ENCODE data around the gene C10orf88. TPM values are rescaled to one million over a fixed set of nuclear protein-coding genes. Genes with fewer than 3 reads are reported as not detected.

C10orf88 gene
- total and polyA plus RNA-seq, 2 donors from 2014 or later: 4.3 to 7.6 TPM

DNA sequence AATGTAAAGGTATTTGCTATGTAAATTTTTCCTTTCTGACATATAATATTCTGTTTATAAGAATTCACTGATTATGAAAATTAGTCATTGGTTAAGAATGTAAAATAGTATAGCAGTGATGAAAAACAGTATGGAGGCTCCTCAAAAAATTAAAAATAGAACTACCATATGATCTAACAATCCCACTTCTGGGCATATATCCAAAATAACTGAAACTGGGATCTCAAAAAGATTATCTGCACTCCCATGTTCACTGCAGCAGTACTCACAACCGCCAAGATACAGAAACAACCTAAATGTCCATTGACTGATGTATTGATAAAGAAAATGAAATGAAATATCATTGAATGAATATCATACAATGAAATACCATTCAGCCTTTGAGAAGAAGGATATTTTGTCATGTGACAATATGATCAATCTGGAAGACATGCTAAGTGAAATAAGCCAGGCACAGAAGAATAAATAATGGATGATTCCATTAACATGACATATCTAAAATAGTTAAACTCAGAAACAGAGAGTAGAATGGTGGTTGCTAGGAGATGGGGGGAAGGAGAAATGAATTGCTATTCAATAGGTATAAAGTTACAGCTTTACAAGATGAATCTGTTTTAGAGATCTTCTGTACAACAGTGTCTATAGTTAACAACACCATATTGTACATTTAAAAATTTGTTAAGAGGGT is 14.0 kb downstream of the C10orf88 start:
- no peak overlapping the region for H3K27ac ChIP-seq (ENCODE audit: low read depth in 2 of 2, low read length in 2 of 2)

DNA sequence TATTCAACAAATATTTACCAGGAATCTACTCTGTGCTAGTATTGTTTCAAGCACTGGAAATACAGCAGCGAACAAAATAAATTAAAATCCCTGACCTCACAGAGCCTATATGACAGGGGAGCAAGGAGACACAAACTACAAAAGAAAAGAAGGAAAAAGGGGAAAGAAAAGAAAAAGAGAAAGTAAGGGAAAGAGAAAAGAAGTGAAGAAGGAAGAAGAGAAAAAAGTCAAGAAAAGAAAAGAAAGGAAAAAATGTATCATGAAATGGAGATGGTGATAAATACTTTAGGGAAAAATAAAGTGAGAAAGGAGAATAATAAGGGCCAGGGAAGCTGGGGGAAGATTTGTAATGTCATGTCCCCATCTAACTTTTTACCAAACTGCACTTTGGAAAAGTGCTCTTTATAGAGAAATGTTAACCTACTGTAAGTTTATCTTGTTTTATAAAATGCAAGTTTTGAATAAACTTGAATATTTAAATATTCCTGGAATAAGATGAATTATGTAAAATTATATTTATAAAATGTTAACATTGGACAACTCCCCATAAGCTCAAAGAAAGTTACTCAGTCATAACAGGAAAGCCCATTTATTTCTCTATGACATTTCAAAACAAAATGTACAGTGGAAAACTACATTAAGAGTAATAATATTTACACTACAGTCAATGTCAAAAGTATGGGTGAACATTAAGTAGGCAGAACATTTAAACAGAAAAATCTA is 14.7 kb downstream of the C10orf88 start:
- Histone ChIP-seq H3K27me3 (ENCODE audit: control insufficient read depth, insufficient read depth, low read length) (no peaks in the 10 kb centered on the region), H3K4me3 (ENCODE audit: low read length in 3 of 3) (no peak overlapping the region), H3K9ac (ENCODE audit: low read length in 3 of 3) (no peak overlapping the region), H3K4me1 (ENCODE audit: control insufficient read depth in 2 of 3, insufficient read depth in 2 of 3, low read depth in 1 of 3, low read length in 3 of 3) (no peaks in the 10 kb centered on the region), H3K27ac (ENCODE audit: low read depth in 2 of 2, low read length in 2 of 2) (no peak overlapping the region), H3K36me3 (ENCODE audit: control insufficient read depth in 2 of 3, insufficient read depth in 3 of 3, low read length in 3 of 3) (peaks cover 5 to 20% (median 5%) of the 10 kb centered on the region in 3 donors), H3K9me3 (ENCODE audit: control insufficient read depth in 2 of 3, insufficient read depth in 1 of 3, low read length in 3 of 3) (no peaks in the 10 kb centered on the region)
- DNase-seq (no peak), FAIRE-seq (no peak)
- TF ChIP-seq, protein P1, sequence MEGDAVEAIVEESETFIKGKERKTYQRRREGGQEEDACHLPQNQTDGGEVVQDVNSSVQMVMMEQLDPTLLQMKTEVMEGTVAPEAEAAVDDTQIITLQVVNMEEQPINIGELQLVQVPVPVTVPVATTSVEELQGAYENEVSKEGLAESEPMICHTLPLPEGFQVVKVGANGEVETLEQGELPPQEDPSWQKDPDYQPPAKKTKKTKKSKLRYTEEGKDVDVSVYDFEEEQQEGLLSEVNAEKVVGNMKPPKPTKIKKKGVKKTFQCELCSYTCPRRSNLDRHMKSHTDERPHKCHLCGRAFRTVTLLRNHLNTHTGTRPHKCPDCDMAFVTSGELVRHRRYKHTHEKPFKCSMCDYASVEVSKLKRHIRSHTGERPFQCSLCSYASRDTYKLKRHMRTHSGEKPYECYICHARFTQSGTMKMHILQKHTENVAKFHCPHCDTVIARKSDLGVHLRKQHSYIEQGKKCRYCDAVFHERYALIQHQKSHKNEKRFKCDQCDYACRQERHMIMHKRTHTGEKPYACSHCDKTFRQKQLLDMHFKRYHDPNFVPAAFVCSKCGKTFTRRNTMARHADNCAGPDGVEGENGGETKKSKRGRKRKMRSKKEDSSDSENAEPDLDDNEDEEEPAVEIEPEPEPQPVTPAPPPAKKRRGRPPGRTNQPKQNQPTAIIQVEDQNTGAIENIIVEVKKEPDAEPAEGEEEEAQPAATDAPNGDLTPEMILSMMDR (IDR thresholded peaks at IDR 0.05; ENCODE audit: borderline replicate concordance, extremely low read depth, insufficient read depth): no peak
- intact Hi-C loops (cut with DNase I): no loop called here

More for the DNA sequence above, 14.0 kb downstream of the C10orf88 start:
- no peaks in the 10 kb centered on the region for H3K9me3 ChIP-seq (ENCODE audit: control insufficient read depth in 2 of 3, insufficient read depth in 1 of 3, low read length in 3 of 3)
- FAIRE-seq (no peak), DNase-seq (no peak)
- no peak overlapping the region for H3K9ac ChIP-seq (ENCODE audit: low read length in 3 of 3)
- TF ChIP-seq, protein P1 (IDR thresholded peaks at IDR 0.05; ENCODE audit: borderline replicate concordance, extremely low read depth, insufficient read depth): no peak
- no peaks in the 10 kb centered on the region for H3K27me3 ChIP-seq (ENCODE audit: control insufficient read depth, insufficient read depth, low read length)
- intact Hi-C loops (cut with DNase I): no loop called here
- peaks cover 5 to 20% (median 5%) of the 10 kb centered on the region in 3 donors for H3K36me3 ChIP-seq (ENCODE audit: control insufficient read depth in 2 of 3, insufficient read depth in 3 of 3, low read length in 3 of 3)
- no peak overlapping the region for H3K4me3 ChIP-seq (ENCODE audit: low read length in 3 of 3)
- H3K4me1 ChIP-seq (ENCODE audit: control insufficient read depth in 2 of 3, insufficient read depth in 2 of 3, low read depth in 1 of 3, low read length in 3 of 3): no peaks in the 10 kb centered on the region

DNA sequence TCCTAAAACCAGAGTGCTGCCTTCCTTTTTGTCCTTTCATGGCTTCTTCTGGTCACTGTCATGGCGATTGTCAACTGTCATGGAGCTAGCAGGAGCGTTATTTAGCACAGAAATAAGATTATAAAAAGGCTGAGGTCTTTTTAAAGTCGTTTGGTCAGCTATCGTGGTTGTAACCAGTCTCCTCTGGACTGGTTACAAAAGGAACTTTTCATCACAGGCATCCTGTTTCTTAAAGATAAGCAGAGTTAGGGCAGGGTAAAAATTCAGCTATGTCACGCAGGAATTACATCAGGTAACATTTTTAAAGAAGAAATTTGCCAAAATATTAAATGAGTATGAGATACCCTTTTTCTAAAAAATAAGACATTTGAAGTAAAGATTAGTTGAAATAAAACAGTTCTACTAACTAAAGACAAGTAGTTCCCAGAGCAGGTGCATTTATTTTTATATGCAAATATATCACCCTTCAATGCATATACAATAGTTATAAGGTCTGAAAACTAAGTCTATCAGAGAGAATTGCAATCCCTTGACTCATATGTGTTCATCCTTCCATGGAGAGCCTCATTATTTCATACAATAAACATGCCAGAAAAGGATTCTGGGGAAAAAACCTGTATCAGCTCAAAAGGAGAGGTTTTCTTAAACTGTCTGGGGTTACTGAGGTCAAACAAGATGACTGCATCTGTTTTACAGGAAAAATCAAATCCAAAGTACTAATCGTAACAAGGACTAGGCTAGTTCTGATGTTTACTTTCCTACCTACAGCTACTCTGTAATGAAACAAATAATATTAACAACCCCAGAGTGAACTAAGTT is 22.7 kb downstream of the C10orf88 start:
- Histone ChIP-seq H3K27me3 (ENCODE audit: control insufficient read depth, insufficient read depth, low read length) (no peaks in the 10 kb centered on the region), H3K9me3 (ENCODE audit: control insufficient read depth in 2 of 3, insufficient read depth in 1 of 3, low read length in 3 of 3) (no peaks in the 10 kb centered on the region), H3K4me3 (ENCODE audit: low read length in 3 of 3) (no peak overlapping the region), H3K4me1 (ENCODE audit: control insufficient read depth in 2 of 3, insufficient read depth in 2 of 3, low read depth in 1 of 3, low read length in 3 of 3) (no peaks in the 10 kb centered on the region), H3K9ac (ENCODE audit: low read length in 3 of 3) (no peak overlapping the region), H3K27ac (ENCODE audit: low read depth in 2 of 2, low read length in 2 of 2) (no peak overlapping the region), H3K36me3 (ENCODE audit: control insufficient read depth in 2 of 3, insufficient read depth in 3 of 3, low read length in 3 of 3) (no peaks in the 10 kb centered on the region)
- intact Hi-C loops (cut with DNase I): no loop called here
- DNase-seq: no peak
- TF ChIP-seq, protein P1 (IDR thresholded peaks at IDR 0.05; ENCODE audit: borderline replicate concordance, extremely low read depth, insufficient read depth): no peak
- no peak for FAIRE-seq
